Left lung (tissue), 10 donors: Measurements from ENCODE around the gene VPS33A. TPM values are rescaled to one million over a fixed set of nuclear protein-coding genes. Genes with fewer than 3 reads are reported as not detected.

Experiments used
- ATAC-seq: fragments of 200-7000 bp; cut with Tn5 transposase; one replicate; pipeline ENCODE4 v1.9.1; 2020; ENCODE audit warnings: moderate library complexity
- DNase-seq, 4 donors: peaks; one replicate each; pipeline ENCODE4 v3.0.0-alpha.2; 2013 to 2020
- H3K27ac ChIP-seq, 2 donors: fragments of 200-600 bp; sonication (generic) in 1 of 2; one replicate each; pipeline versions ENCODE4 v1.5.0 to v1.8.0; 2020 to 2021
- H3K27me3 ChIP-seq, 2 donors: fragments of 200-600 bp; sonication (generic) in 1 of 2; one replicate each; pipeline versions ENCODE4 v1.5.0 to v1.8.0; 2020 to 2021
- H3K36me3 ChIP-seq, 2 donors: fragments of 200-600 bp; sonication (generic) in 1 of 2; one replicate each; pipeline versions ENCODE4 v1.5.0 to v1.8.0; 2020 to 2021
- H3K4me1 ChIP-seq, 2 donors: fragments of 200-600 bp; one replicate each; pipeline ENCODE4 v1.8.0; 2021
- H3K4me3 ChIP-seq, 2 donors: fragments of 200-600 bp; sonication (generic) in 1 of 2; one replicate each; pipeline versions ENCODE4 v1.5.0 to v1.8.0; 2020 to 2021; ENCODE audit warnings: mild to moderate bottlenecking in 1 of 2
- H3K9me3 ChIP-seq, 2 donors: fragments of 200-600 bp; sonication (generic) in 1 of 2; one replicate each; pipeline versions ENCODE4 v1.5.0 to v1.8.0; 2020 to 2021
- intact Hi-C, 2 donors: fragments of 100-400 bp; cut with DNase I; formaldehyde crosslinking; loops; one replicate each; pipeline versions ENCODE4 v1.11.2 to v1.14.2; 2022
- polyA plus RNA-seq, 6 donors: library from polyadenylated mRNA; unstranded; fragments of 120-200 nt; gene quantifications; one replicate each; pipeline ENCODE4 v1.2.1, GENCODE V29; 2013; ENCODE audit not compliant: insufficient read length in 6 of 6
- total RNA-seq, 2 donors: library from RNA; stranded (reverse); fragmentation: NEBNext Ultra II Directional; extraction: Animal tissue kit (Norgen Biotek cat#: 25700); gene quantifications; one replicate each; pipeline ENCODE4 v1.2.1, GENCODE V29; 2021
- TF ChIP-seq, protein P1 (sequence below), 2 donors: fragments of 200-600 bp; sonication (generic) in 1 of 2; IDR thresholded peaks; one replicate each; pipeline versions ENCODE4 v1.5.0 to v1.8.0; 2021; ENCODE audit warnings: antibody characterized with exemption in 2 of 2
- donor health status: DM: no; HTN: yes; CAD: no.
- donor health status: DM: no; HTN: no; CAD: no.

The VPS33A gene
- total and polyA plus RNA-seq, 8 donors: 13.3 to 21.4 (median 16.7) TPM

- Histone ChIP-seq H3K36me3 (peaks cover 0 to 51% of the 10 kb centered on the region in 2 donors), H3K4me1 (no peaks in the 10 kb centered on the region), H3K27ac (no peak overlapping the region), H3K9me3 (no peaks in the 10 kb centered on the region), H3K27me3 (no peaks in the 10 kb centered on the region), H3K4me3 (no peak overlapping the region)
- intact Hi-C loops: no loop called here
- ATAC-seq: peak; percentile 76
- no peak for DNase-seq
- TF ChIP-seq, protein P1, sequence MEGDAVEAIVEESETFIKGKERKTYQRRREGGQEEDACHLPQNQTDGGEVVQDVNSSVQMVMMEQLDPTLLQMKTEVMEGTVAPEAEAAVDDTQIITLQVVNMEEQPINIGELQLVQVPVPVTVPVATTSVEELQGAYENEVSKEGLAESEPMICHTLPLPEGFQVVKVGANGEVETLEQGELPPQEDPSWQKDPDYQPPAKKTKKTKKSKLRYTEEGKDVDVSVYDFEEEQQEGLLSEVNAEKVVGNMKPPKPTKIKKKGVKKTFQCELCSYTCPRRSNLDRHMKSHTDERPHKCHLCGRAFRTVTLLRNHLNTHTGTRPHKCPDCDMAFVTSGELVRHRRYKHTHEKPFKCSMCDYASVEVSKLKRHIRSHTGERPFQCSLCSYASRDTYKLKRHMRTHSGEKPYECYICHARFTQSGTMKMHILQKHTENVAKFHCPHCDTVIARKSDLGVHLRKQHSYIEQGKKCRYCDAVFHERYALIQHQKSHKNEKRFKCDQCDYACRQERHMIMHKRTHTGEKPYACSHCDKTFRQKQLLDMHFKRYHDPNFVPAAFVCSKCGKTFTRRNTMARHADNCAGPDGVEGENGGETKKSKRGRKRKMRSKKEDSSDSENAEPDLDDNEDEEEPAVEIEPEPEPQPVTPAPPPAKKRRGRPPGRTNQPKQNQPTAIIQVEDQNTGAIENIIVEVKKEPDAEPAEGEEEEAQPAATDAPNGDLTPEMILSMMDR (IDR thresholded peaks at IDR 0.05): no peak
Measured at GRCh38 chr12:122283680-122284079, 17.4 kb upstream of the VPS33A start.

GRCh38 chr12:122282061-122282460 lies 15.8 kb upstream of the VPS33A start:
- intact Hi-C loops: no loop called here
- Histone ChIP-seq H3K36me3 (peaks cover 0 to 48% of the 10 kb centered on the region in 2 donors), H3K27me3 (no peaks in the 10 kb centered on the region), H3K9me3 (no peaks in the 10 kb centered on the region), H3K4me1 (no peaks in the 10 kb centered on the region), H3K4me3 (no peak overlapping the region), H3K27ac (no peak overlapping the region)
- DNase-seq (no peak), ATAC-seq (no peak)
- TF ChIP-seq, protein P1 (IDR thresholded peaks at IDR 0.05): no peak

- Histone ChIP-seq H3K4me1 (no peaks in the 10 kb centered on the region), H3K36me3 (peaks cover 0 to 76% of the 10 kb centered on the region in 2 donors), H3K27me3 (no peaks in the 10 kb centered on the region), H3K4me3 (no peak overlapping the region), H3K27ac (no peak overlapping the region), H3K9me3 (no peaks in the 10 kb centered on the region)
- TF ChIP-seq, protein P1 (IDR thresholded peaks at IDR 0.05): no peak
- no peak for DNase-seq
- intact Hi-C loops: no loop called here
- ATAC-seq: no peak
Measured at GRCh38 chr12:122276242-122276641, 9.9 kb upstream of the VPS33A start.

- no peak overlapping the region for H3K27ac ChIP-seq
- H3K9me3 ChIP-seq: no peaks in the 10 kb centered on the region
- no peak overlapping the region for H3K4me3 ChIP-seq
- intact Hi-C loops: no loop called here
- no peaks in the 10 kb centered on the region for H3K4me1 ChIP-seq
- ATAC-seq (no peak), DNase-seq (no peak)
- H3K27me3 ChIP-seq: no peaks in the 10 kb centered on the region
- peaks cover 0 to 76% of the 10 kb centered on the region in 2 donors for H3K36me3 ChIP-seq
- TF ChIP-seq, protein P1 (IDR thresholded peaks at IDR 0.05): no peak
Measured at GRCh38 chr12:122275459-122275858, 9.2 kb upstream of the VPS33A start.

GRCh38 chr12:122265886-122266229 lies 436 bp downstream of the VPS33A start:
- Histone ChIP-seq H3K4me1 (peaks cover 7 to 29% of the 10 kb centered on the region in 2 donors), H3K36me3 (peaks cover 0 to 38% of the 10 kb centered on the region in 2 donors), H3K27me3 (no peaks in the 10 kb centered on the region), H3K9me3 (no peaks in the 10 kb centered on the region), H3K27ac (peak overlapping the region; percentile 92 to 93), H3K4me3 (peak overlapping the region; percentile 88 to 99)
- peak in 2 of 4 donors; percentile 5 to 63 for DNase-seq
- ATAC-seq: peak; percentile 68
- intact Hi-C loops: no loop called here
- TF ChIP-seq, protein P1 (IDR thresholded peaks at IDR 0.05): no peak
